Measurements from ENCODE around the gene CBLB. TPM values are rescaled to one million over a fixed set of nuclear protein-coding genes. Genes with fewer than 3 reads are reported as not detected.

The CBLB gene
- total and polyA plus RNA-seq, 2 of the 4 experiments (the other 2 are of a cell fraction): 10.1 to 20.1 TPM

GRCh38 chr3:105616374-105617121 is 252.3 kb downstream of the CBLB start:
- H4K20me1 ChIP-seq (ENCODE audit: insufficient read depth, low read length): no peaks in the 10 kb centered on the region
- in situ Hi-C loops (cut with MboI; ENCODE audit: low sequenced_read_pairs): no loop called here
- no peak overlapping the region for H4K91ac ChIP-seq (ENCODE audit: insufficient read depth, low read depth, low read length)
- no peak overlapping the region for H3K27ac ChIP-seq (ENCODE audit: insufficient read depth, low read length)
- H3K18ac ChIP-seq (ENCODE audit: low read depth, low read length): no peak overlapping the region
- H3K4me2 ChIP-seq (ENCODE audit: low read depth, low read length): no peak overlapping the region
- ChIA-PET CTCF (no interaction called here), POLR2A (ENCODE audit: unreplicated experiment) (no interaction called here)
- H4K8ac ChIP-seq (ENCODE audit: low read depth in 2 of 2, low read length in 2 of 2): no peak overlapping the region
- no peaks in the 10 kb centered on the region; the same call in 1 of the 2 replicates for H3K9me1 ChIP-seq (ENCODE audit: insufficient read depth, low read length)
- no peaks in the 10 kb centered on the region for H3K9me3 ChIP-seq (ENCODE audit: control insufficient read depth, insufficient read depth, low read length)
- dilution Hi-C loops (cut with HindIII; ENCODE audit: low sequenced_read_pairs, unreplicated experiment): no loop called here
- TF ChIP-seq RCOR1 (IDR thresholded peaks at IDR 0.05; ENCODE audit: insufficient replicate concordance, low read length): no peak
- no peak for TF ChIP-seq ELK1 (IDR thresholded peaks at IDR 0.05; ENCODE audit: borderline replicate concordance, low read depth, low read length)
- no peak for TF ChIP-seq NFE2L2 (IDR thresholded peaks at IDR 0.05; ENCODE audit: low read depth, low read length)
- no peak overlapping the region for H2BK120ac ChIP-seq (ENCODE audit: low read depth, low read length)
- H3K79me1 ChIP-seq (ENCODE audit: low read depth in 1 of 2, low read length in 2 of 2): no peaks in the 10 kb centered on the region
- H3K14ac ChIP-seq (replicated peaks; ENCODE audit: low read depth, low read length): no peak overlapping the region
- no peak overlapping the region for H2BK20ac ChIP-seq (ENCODE audit: low read depth, low read length)
- no peak overlapping the region for H4K5ac ChIP-seq (ENCODE audit: low read depth, low read length)
- no peaks in the 10 kb centered on the region for H3K27me3 ChIP-seq (ENCODE audit: control insufficient read depth, insufficient read depth, low read length)
- H3K4me3 ChIP-seq (ENCODE audit: insufficient read depth, low read depth, low read length): no peak overlapping the region
- intact Hi-C loops (cut with micrococcal nuclease): no loop called here
- no peak overlapping the region for H2AK5ac ChIP-seq (ENCODE audit: low read depth, low read length)
- no peaks in the 10 kb centered on the region for H3K36me3 ChIP-seq (ENCODE audit: control insufficient read depth, insufficient read depth, low read length)
- no peak overlapping the region for H2BK5ac ChIP-seq (ENCODE audit: low read depth, low read length, poor library complexity, severe bottlenecking)
- H3K56ac ChIP-seq (ENCODE audit: extremely low read depth, insufficient read depth, low read length): no peak overlapping the region
- WGBS, 2 experiments (ENCODE audit: extremely low coverage in 2 of 2, insufficient read length in 1 of 2): no CpG with 5 or more reads among the region's 5 CpGs
- no peak overlapping the region for H2AFZ ChIP-seq (replicated peaks; ENCODE audit: low read length, poor library complexity)
- no peak overlapping the region for H2BK15ac ChIP-seq (ENCODE audit: low read depth, low read length)
- no peak overlapping the region for H3K4ac ChIP-seq (ENCODE audit: low read depth, low read length)
- no peak overlapping the region for H3K9ac ChIP-seq (ENCODE audit: low read depth, low read length)
- H3K4me1 ChIP-seq (ENCODE audit: control insufficient read depth, insufficient read depth, low read length): no peaks in the 10 kb centered on the region
- DNase-seq (no peak), ATAC-seq (ENCODE audit: low read depth) (no peak)
- no peak overlapping the region for H3K23ac ChIP-seq (ENCODE audit: low read depth, low read length)
- BruUV-seq (replicated peaks): no TSS peak
- H2AK9ac ChIP-seq (replicated peaks; ENCODE audit: low read depth, low read length, poor library complexity): no peak overlapping the region
